Mesenchymal stem cell (in vitro differentiated cells and primary cell): Measurements from ENCODE around the gene ATP7A.

Source experiments
- DNase-seq: peaks from one replicate; pipeline ENCODE4 v3.0.0-alpha.2; 2013
- H2AFZ ChIP-seq: one replicate; pipeline ENCODE4 v1.6.1; 2013; ENCODE audit warnings: low read depth, mild to moderate bottlenecking, control low read depth, inconsistent platforms, low read length, moderate library complexity
- H2AK5ac ChIP-seq: 2 replicates; pipeline ENCODE4 v1.6.1; 2013; ENCODE audit warnings: low read length, moderate library complexity, mild to moderate bottlenecking, inconsistent platforms; ENCODE audit not compliant: severe bottlenecking
- H2BK120ac ChIP-seq: one replicate; pipeline ENCODE4 v1.6.1; 2013; ENCODE audit warnings: low read depth, mild to moderate bottlenecking, inconsistent platforms, low read length, moderate library complexity
- H2BK12ac ChIP-seq, 2 experiments: one replicate each; pipeline ENCODE4 v1.6.1; 2013; ENCODE audit warnings: inconsistent platforms in 2 of 2, low read length in 2 of 2, mild to moderate bottlenecking in 2 of 2, moderate library complexity in 2 of 2, control low read depth in 1 of 2
- H2BK15ac ChIP-seq: one replicate; pipeline ENCODE4 v1.6.1; 2013; ENCODE audit warnings: mild to moderate bottlenecking, low read depth, inconsistent platforms; ENCODE audit not compliant: poor library complexity, severe bottlenecking
- H2BK5ac ChIP-seq: 2 replicates; pipeline ENCODE4 v1.6.1; 2013; ENCODE audit warnings: low read depth, mild to moderate bottlenecking, low read length, control low read depth, inconsistent platforms; ENCODE audit not compliant: poor library complexity, severe bottlenecking
- H3K14ac ChIP-seq, 2 experiments: one replicate each; pipeline ENCODE4 v1.6.1; 2013; ENCODE audit warnings: inconsistent platforms in 2 of 2, low read length in 2 of 2, control low read depth in 1 of 2, mild to moderate bottlenecking in 1 of 2, moderate library complexity in 1 of 2
- H3K18ac ChIP-seq, 2 experiments: one replicate each; pipeline ENCODE4 v1.6.1; 2013; ENCODE audit warnings: inconsistent platforms in 2 of 2, low read length in 2 of 2, control low read depth in 1 of 2, low read depth in 1 of 2, mild to moderate bottlenecking in 1 of 2
- H3K23ac ChIP-seq, 2 experiments: one replicate each; pipeline ENCODE4 v1.6.1; 2013; ENCODE audit warnings: inconsistent platforms in 2 of 2, low read length in 2 of 2, mild to moderate bottlenecking in 2 of 2, moderate library complexity in 2 of 2, control low read depth in 1 of 2
- H3K27ac ChIP-seq: 2 replicates; pipeline ENCODE4 v1.5.1; 2013; ENCODE audit warnings: mild to moderate bottlenecking, moderate library complexity, low read length, control low read depth, inconsistent platforms; ENCODE audit not compliant: poor library complexity, severe bottlenecking
- H3K27me3 ChIP-seq, 2 experiments: 2 replicates each; pipeline versions ENCODE4 v1.6.1 to v1.7.0; 2013; ENCODE audit warnings: low read length in 2 of 2, mild to moderate bottlenecking in 2 of 2, moderate library complexity in 2 of 2, control low read depth in 1 of 2, inconsistent platforms in 1 of 2; ENCODE audit not compliant: control insufficient read depth in 1 of 2, insufficient read depth in 1 of 2
- H3K36me3 ChIP-seq, 2 experiments: 2 replicates each; pipeline versions ENCODE4 v1.6.1 to v1.7.0; 2013; ENCODE audit warnings: low read length in 2 of 2, control low read depth in 1 of 2, inconsistent platforms in 1 of 2, low read depth in 1 of 2, mild to moderate bottlenecking in 1 of 2; ENCODE audit not compliant: insufficient read depth in 2 of 2, control insufficient read depth in 1 of 2
- H3K4ac ChIP-seq, 2 experiments: one replicate each; pipeline ENCODE4 v1.6.1; 2013; ENCODE audit warnings: inconsistent platforms in 2 of 2, low read length in 2 of 2, mild to moderate bottlenecking in 2 of 2, moderate library complexity in 2 of 2, control low read depth in 1 of 2, low read depth in 1 of 2
- H3K4me1 ChIP-seq: 2 replicates; pipeline ENCODE4 v1.6.1; 2013; ENCODE audit warnings: low read depth, low read length, control low read depth; ENCODE audit not compliant: control insufficient read depth, insufficient read depth
- H3K4me2 ChIP-seq: 2 replicates; pipeline ENCODE4 v1.6.1; 2013; ENCODE audit warnings: low read length, mild to moderate bottlenecking, inconsistent platforms; ENCODE audit not compliant: poor library complexity, severe bottlenecking
- H3K4me3 ChIP-seq, 2 experiments: 2 replicates each; pipeline versions ENCODE4 v1.5.1 to v1.7.0; 2013; ENCODE audit warnings: low read length in 2 of 2, mild to moderate bottlenecking in 2 of 2, control low read depth in 1 of 2, low read depth in 1 of 2; ENCODE audit not compliant: insufficient read depth in 1 of 2
- H3K79me1 ChIP-seq: replicated peaks from 2 replicates; pipeline ENCODE4 v1.6.1; 2013; ENCODE audit warnings: mild to moderate bottlenecking, control low read depth, low read length, inconsistent platforms; ENCODE audit not compliant: poor library complexity, severe bottlenecking
- H3K9ac ChIP-seq: 2 replicates; pipeline ENCODE4 v1.7.0; 2013; ENCODE audit warnings: mild to moderate bottlenecking, low read length, moderate library complexity
- H3K9me3 ChIP-seq: 2 replicates; pipeline ENCODE4 v1.7.0; 2013; ENCODE audit warnings: mild to moderate bottlenecking, low read length; ENCODE audit not compliant: control insufficient read depth
- H4K8ac ChIP-seq: one replicate; pipeline ENCODE4 v1.6.1; 2013; ENCODE audit warnings: inconsistent platforms, mild to moderate bottlenecking, low read length, moderate library complexity
- H4K91ac ChIP-seq: one replicate; pipeline ENCODE4 v1.6.1; 2013; ENCODE audit warnings: mild to moderate bottlenecking, low read length, inconsistent platforms
- WGBS: methylation state at CpG from one replicate; pipeline ENCODE4 v1.1.7; 2013; ENCODE audit warnings: mixed read lengths; 5-methylcytosine and 5-hydroxymethylcytosine counted together

The ATP7A gene

GRCh38 chrX:77935886-77936285 is 25.4 kb downstream of the ATP7A start:
- Histone ChIP-seq H3K4me1 (no peaks in the 10 kb centered on the region), H3K27ac (no peak overlapping the region), H4K8ac (no peak overlapping the region), H3K4me2 (no peak overlapping the region), H2AK5ac (no peak overlapping the region), H2BK12ac (no peak overlapping the region), H3K18ac (no peak overlapping the region), H2BK120ac (no peak overlapping the region), H2BK15ac (no peak overlapping the region), H3K27me3 (no peaks in the 10 kb centered on the region), H3K9ac (no peak overlapping the region), H2AFZ (no peak overlapping the region), H2BK5ac (no peak overlapping the region), H3K9me3 (no peaks in the 10 kb centered on the region), H3K23ac (no peak overlapping the region), H3K4ac (no peak overlapping the region), H3K79me1 (no peaks in the 10 kb centered on the region), H3K4me3 (no peak overlapping the region), H4K91ac (no peak overlapping the region), H3K36me3 (no peaks in the 10 kb centered on the region), H3K14ac (no peak overlapping the region)
- no CpG with 5 or more reads among the region's 1 CpG for WGBS
- no peak for DNase-seq

GRCh38 chrX:77936299-77936698 is 25.8 kb downstream of the ATP7A start:
- Histone ChIP-seq H2BK12ac (no peak overlapping the region), H3K23ac (no peak overlapping the region), H2AK5ac (no peak overlapping the region), H3K79me1 (no peaks in the 10 kb centered on the region), H3K9ac (no peak overlapping the region), H3K9me3 (no peaks in the 10 kb centered on the region), H3K36me3 (no peaks in the 10 kb centered on the region), H2BK15ac (no peak overlapping the region), H3K14ac (no peak overlapping the region), H3K4me3 (no peak overlapping the region), H3K4ac (no peak overlapping the region), H4K91ac (no peak overlapping the region), H2BK5ac (no peak overlapping the region), H4K8ac (no peak overlapping the region), H3K4me2 (no peak overlapping the region), H2BK120ac (no peak overlapping the region), H3K18ac (no peak overlapping the region), H3K27me3 (no peaks in the 10 kb centered on the region), H3K27ac (no peak overlapping the region), H3K4me1 (no peaks in the 10 kb centered on the region), H2AFZ (no peak overlapping the region)
- DNase-seq: no peak

DNA sequence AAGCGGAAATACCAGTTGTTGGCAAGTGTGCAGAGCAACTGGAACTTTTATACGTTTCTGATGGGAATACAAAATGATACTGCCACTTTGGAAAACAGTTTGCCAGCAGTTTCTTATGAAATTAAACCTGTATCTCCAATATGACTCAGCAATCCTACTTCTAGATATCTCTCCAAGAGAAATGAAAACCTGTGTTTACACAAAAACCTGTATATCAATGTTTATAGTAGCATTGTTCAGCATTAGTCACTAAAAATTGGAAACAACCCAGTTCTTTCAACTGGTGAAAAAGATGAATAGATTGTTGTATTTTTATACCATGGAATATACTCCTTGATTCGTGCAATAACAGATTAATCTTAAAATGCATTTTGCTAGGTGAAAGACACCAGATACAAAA is 26.8 kb downstream of the ATP7A start:
- Histone ChIP-seq H4K91ac (no peak overlapping the region), H2AFZ (no peak overlapping the region), H2BK15ac (no peak overlapping the region), H3K14ac (no peak overlapping the region), H3K4ac (no peak overlapping the region), H3K27me3 (no peaks in the 10 kb centered on the region), H2BK120ac (no peak overlapping the region), H3K4me3 (no peak overlapping the region), H2BK5ac (no peak overlapping the region), H3K23ac (no peak overlapping the region), H4K8ac (no peak overlapping the region), H3K9ac (no peak overlapping the region), H3K4me2 (no peak overlapping the region), H3K9me3 (no peaks in the 10 kb centered on the region), H3K18ac (no peak overlapping the region), H2BK12ac (no peak overlapping the region), H3K4me1 (no peaks in the 10 kb centered on the region), H3K36me3 (no peaks in the 10 kb centered on the region), H3K79me1 (no peaks in the 10 kb centered on the region), H3K27ac (no peak overlapping the region), H2AK5ac (no peak overlapping the region)
- DNase-seq: peak; percentile 16
- WGBS: 80% methylated on average over 2 of the region's 3 CpGs

DNA sequence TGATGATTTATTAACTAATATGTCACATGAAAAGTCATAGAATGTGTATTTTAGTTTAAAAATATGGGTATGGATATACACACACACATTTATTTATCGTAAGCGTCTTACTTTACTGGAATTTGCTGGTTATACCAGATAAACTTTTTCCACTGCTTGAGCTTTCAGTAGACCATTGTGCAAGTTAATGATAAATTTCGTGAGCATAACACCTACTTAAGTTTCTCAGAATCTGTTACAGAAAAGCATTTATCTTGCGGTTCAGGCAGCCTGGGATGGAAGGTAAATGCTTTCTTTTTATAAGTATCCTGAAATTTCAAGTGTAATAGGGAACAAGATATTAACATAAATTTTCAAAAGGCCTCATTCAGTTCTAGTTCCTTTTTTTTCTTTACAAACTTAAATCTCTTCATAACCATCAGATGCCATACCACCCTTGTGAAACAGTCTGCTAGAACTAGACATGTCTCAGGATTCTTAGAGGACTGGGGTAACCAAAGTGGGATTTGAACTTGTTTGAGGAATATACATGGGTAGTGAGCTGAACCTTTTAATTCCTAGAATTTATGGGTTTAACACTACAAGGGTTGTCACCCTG is 27.7 kb downstream of the ATP7A start:
- Histone ChIP-seq H3K4ac (no peak overlapping the region), H3K4me3 (no peak overlapping the region), H2AFZ (no peak overlapping the region), H3K27me3 (no peaks in the 10 kb centered on the region), H2BK15ac (no peak overlapping the region), H3K36me3 (no peaks in the 10 kb centered on the region), H3K9ac (no peak overlapping the region), H3K79me1 (no peaks in the 10 kb centered on the region), H2BK5ac (no peak overlapping the region), H2BK120ac (no peak overlapping the region), H3K23ac (no peak overlapping the region), H2AK5ac (no peak overlapping the region), H2BK12ac (no peak overlapping the region), H4K91ac (no peak overlapping the region), H3K4me2 (no peak overlapping the region), H3K4me1 (no peaks in the 10 kb centered on the region), H3K14ac (no peak overlapping the region), H3K27ac (no peak overlapping the region), H3K9me3 (no peaks in the 10 kb centered on the region), H3K18ac (no peak overlapping the region), H4K8ac (no peak overlapping the region)
- WGBS: 100% methylated on average over 2 of the region's 4 CpGs
- DNase-seq: no peak
